GM19468 (cell line): ENCODE data around the gene PAFAH1B1.
"Not testable (repeated sequence)": the region's sequence is repeated elsewhere in the genome, so short reads cannot be mapped to it uniquely, and the experiment has no call there.

Experiments used
- ATAC-seq: cut with Tn5 transposase; IDR thresholded peaks from one replicate; pipeline ENCODE4 v1.9.1; 2021; ENCODE audit warnings: mild to moderate bottlenecking, moderate library complexity, moderate number of reproducible peaks; ENCODE audit not compliant: unreplicated experiment; ENCODE audit errors: extremely low read depth

Gene PAFAH1B1

GRCh38 chr17:2685696-2686095 lies 92.2 kb downstream of the PAFAH1B1 start:
- ATAC-seq, result no peak

DNA sequence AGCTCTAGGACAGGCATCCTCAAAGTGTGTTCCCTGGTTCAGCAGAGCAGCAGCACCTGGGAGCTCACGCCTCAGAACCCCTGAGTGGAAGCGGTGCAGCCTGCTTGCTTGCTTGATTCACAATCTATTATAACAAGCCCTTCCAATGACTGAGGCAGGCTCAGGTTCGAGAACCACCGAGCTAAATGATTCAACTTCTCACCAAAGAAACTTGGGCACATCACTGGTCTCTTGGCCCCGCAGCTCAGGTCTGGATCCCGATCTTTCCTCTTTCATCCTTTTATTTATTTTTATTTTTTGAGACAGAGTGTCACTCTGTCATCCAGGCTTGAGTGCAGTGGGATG lies 93.6 kb downstream of the PAFAH1B1 start:
- no peak for ATAC-seq

DNA sequence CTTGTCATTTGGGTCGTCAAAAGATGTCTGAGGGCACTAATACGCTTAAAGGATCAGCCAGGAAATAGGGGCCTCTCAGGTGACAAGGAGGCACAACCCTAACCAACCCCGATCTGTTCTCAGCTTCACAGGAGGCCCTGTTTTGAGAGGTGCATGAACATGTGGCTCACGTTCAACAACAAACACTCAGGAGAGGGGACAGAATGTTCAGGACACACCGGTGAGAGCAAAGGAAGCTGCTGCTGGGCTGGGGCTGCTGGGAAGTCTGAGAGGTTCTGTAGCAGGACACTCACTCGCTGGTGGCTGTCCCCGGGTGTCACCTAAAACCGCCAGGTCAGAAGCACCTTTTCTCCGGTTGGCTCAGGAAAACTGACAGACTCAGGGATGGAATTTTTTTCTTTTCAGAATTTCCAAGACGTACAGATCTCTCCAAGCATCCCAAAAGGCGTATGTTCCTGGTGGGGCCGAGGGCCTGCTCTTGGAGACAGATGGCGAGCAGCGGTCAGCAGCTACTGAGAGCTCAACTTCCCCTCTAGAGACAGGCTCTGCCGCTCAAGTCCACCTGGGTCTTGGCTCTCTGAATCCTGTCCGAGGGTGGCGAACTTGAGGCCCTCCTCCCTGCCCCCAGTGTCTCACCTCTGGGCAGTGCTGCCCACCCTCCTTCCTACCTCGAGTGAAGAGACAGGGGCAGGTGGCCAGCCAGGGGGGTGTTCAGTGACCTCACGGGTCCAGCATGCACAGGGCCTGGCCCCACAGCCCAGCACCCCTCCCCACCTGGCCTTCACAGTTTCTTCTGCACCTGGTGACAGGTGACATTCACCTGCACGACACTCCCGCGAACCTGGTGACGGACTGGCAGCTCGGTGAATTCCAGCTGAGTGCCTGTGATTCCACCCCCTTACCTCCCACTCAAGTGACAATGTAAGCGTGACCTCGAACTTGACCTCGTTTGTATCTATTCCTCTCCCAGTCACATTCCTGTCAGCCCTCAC lies 95.2 kb downstream of the PAFAH1B1 start:
- ATAC-seq, result no peak

- no peak for ATAC-seq
Observed at GRCh38 chr17:2689411-2690164, 96.1 kb downstream of the PAFAH1B1 start.

DNA sequence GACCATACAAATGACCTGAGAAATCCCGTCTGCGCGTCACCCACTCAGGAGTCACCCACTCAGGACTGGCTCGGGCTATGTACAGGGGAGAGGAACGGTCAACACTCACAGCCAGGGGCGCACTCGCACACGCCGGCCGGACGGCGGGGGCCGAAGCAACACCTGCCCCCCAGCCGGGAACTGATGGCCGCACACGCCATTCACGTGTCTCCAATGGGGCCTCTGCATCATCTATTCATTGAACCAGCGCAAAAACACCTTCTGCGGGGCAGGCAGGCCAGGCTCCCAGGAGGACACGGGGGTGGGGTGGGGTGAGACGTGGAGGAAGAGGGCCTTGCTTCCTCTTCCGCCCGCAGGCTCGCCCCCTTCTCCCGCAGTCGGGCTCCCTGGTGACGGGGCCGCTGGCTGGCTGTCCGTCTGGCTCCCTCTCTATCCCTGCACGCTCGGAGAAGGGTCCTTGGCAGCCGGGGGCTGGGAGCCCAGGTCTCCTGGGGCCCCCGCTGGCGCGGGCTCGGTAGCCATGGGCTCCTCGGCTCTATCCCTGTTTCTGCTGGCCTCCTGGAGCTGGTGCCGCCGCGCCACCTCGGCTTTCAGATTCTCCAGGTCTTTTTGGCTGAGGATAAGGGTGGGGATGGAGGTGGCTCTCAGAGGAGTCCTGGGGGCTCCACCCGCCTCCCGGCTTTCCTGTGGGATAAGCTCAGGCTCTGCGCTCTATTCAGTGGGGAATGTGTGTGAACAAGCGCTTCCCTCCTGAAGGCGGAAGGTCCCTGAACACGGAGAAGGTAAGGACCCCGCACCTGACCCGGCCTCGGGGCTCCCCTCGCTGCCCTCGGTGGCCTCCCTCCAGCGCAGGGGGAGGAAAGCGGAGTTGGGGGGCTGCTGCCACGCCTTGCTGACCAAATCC lies 97.0 kb downstream of the PAFAH1B1 start:
- no peak for ATAC-seq

DNA sequence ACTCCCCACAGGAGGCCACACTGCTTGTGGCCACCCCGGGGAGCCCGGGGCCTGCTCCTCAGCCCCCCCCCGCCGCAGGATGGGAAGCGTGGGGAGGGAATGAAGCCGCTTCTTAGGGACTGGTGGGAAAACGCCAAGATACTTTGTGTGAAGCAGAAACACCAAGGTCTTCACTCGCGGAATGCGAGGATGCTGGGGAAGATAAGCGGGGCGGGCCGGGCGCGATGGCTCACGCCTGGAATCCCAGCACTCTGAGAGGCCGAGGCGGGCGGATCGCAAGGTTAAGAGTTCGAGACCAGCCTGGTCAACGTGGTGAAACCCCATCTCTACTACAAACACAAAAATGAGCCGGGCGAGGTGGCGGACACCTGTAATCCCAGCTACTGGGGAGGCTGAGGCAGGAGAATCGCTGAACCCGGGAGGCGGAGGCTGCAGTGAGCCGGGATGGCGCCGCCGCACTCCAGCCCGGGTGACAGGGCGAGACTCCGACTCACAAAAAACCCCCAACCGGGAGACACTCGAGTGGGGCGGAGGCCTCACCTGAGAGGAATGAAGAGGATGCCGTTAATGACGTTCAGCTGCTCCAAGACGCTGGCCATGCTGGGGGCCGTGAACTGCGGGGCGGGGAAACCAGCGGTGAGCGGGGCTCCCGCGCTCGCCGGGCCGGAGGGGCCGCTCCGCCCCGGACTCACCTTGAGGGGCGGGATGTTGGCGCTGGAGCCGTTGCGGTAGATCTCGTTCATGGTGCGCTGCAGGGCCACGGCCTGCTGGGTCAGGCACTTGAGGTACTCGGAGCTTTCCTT lies 97.8 kb downstream of the PAFAH1B1 start:
- ATAC-seq, result no peak

- no peak for ATAC-seq
Observed at GRCh38 chr17:2691965-2692780, 98.7 kb downstream of the PAFAH1B1 start.

- ATAC-seq, result no peak
Observed at GRCh38 chr17:2692781-2693135, 99.3 kb downstream of the PAFAH1B1 start.

GRCh38 chr17:2693561-2694380 lies 100.3 kb downstream of the PAFAH1B1 start:
- ATAC-seq, result no peak

DNA sequence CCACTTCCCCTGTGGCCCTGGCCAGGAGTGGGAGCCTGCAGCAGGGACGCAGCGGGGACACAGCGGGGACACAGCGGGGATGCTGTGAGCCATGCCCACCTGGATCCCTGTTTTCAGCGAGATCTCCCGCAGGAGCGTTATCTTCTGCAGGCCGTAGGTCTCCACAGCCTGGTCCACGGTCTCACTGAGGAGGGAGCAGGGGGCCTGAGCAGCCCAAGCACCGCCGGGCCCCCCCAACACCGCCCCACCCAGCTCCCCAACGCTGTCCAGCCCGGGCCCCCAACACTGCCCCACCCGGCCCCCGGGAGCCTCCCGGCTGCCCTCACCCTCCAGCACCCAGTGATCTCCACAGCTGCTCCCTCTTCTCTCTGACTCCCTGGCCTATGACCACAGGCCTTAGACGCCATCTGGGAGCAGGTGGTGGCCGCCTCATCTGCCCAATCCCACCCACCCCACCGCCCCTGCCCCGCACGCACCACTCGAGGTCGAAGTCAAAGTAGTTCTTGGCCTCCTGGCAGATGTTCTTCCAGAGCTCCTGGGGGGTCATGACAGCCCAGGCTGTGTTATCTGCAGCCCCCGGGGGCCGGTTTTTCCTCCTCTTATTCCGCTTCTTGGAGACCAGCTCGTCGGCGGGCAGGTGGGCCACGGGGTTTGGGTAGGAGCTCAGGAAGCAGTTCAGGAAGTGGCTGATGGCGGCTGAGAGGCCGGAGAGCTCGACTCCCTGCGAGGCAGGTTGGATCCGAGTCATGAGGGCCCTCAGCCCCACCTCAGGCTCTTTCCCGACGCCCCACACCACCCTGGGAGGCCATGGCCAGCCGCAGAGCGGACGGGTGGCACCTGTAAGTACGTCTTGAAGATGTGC lies 101.2 kb downstream of the PAFAH1B1 start:
- ATAC-seq, result no peak

GRCh38 chr17:2695243-2695960 lies 101.9 kb downstream of the PAFAH1B1 start:
- ATAC-seq, result no peak

DNA sequence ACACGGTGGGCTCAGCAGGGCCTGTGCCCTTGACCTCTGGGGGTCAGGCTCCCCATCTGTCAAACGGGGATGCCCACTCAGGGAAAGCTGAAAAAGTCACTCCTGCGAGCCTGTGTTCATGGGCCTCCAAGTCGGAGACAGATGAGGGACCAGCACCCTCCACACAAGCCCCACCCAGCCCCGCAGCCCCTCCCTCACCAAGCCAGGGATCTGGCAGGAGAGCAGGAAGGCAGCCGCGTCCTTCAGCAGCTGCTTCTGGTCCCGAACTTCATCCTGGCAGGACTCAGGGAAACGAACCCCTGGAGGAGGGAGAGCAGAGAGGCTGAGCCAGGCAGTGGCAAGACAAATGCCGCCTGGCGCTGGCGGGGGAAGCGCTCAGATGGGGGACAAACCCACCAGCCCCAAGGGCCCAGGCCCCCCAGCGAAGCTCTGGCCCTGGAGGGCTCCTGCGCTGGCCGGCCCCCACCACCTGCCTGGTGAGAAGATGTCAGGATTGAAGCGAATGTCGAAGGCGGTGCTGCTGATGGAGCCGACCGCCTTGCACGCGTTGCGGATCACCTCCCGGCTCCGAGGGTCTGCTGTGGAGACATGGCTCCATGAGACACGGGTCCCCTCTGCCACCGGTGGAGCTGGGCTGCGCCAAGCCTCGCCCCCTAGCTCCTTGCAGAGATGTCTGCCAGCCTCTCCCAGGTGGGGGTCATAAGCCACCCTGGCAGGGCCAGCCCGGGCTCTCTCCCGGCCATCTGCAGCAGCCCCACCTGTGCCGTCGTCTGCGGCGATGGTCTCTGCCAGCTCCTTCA lies 102.7 kb downstream of the PAFAH1B1 start:
- ATAC-seq, result no peak

DNA sequence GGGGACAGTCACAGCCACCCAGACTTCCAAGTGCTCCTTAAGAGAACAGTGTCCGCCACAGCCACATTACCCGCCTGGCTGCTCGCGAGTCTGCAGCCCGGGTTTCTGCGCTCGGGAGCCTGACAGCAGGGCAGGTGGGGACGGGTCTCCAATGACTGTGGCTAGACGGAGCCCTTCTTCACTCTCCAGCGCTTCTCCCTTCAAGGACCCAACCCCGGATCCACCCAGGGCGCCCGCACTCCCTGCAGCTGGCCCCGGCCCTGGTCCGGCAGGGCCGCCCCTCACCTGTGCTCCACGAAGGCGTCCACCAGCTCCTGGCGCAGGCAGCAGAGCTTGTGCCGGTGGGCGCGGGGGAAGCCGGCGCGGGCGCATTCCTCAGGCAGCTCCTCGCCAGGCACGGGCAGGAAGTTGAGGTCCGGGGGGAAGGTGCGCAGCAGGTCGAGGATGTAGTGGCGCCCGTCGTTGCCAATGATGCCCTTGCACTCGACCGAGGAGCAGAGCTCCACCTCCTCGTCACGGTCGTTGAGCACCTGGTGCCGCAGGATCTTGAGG lies 104.2 kb downstream of the PAFAH1B1 start:
- ATAC-seq, result no peak

GRCh38 chr17:2699216-2699805 lies 105.9 kb downstream of the PAFAH1B1 start:
- ATAC-seq, result not testable (repeated sequence)

DNA sequence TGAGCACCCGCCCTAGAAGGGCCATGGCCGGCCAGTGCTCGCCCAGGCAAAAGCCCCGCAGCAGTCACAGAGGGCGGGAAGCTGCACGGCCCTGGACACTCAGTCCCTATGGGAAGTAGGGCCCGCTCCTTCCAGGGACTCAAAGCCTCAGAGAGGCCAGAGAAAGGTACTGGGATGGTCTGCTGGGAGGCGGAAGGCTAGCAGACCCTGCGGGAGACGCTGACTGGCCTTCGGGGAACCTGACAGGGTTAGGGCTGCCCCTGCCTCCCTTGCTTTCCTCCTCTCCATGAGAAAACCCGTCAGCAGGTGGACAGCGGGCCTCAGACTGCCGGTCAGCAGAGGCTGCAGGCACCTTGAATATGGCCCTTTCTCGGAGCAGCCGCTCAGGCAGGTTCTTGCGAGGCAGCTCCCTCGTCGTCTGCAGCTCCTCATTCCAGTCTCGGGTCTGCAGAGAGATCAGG lies 106.6 kb downstream of the PAFAH1B1 start:
- no peak for ATAC-seq
